Cardiac fibroblast (primary cell): ENCODE results near the gene ARHGAP19.

Source experiments
- DNase-seq, 2 donors: peaks; one replicate each; pipeline versions ENCODE4 v3.0.0 to v3.0.0-alpha.2; 2010; ENCODE audit warnings: low read depth in 2 of 2
- H3K4me3 ChIP-seq, 2 donors: replicated peaks in 1 of 2; 1 replicate in 1 of 2; 2 replicates in 1 of 2; pipeline ENCODE4 v1.5.1; 2011; ENCODE audit warnings: low read depth in 2 of 2, low read length in 2 of 2, mild to moderate bottlenecking in 2 of 2, moderate library complexity in 1 of 2
- CTCF ChIP-seq: IDR thresholded peaks from one replicate; pipeline ENCODE4 v1.5.1; 2011; ENCODE audit warnings: low read depth, mild to moderate bottlenecking, low read length, inconsistent platforms

ARHGAP19 gene

DNA sequence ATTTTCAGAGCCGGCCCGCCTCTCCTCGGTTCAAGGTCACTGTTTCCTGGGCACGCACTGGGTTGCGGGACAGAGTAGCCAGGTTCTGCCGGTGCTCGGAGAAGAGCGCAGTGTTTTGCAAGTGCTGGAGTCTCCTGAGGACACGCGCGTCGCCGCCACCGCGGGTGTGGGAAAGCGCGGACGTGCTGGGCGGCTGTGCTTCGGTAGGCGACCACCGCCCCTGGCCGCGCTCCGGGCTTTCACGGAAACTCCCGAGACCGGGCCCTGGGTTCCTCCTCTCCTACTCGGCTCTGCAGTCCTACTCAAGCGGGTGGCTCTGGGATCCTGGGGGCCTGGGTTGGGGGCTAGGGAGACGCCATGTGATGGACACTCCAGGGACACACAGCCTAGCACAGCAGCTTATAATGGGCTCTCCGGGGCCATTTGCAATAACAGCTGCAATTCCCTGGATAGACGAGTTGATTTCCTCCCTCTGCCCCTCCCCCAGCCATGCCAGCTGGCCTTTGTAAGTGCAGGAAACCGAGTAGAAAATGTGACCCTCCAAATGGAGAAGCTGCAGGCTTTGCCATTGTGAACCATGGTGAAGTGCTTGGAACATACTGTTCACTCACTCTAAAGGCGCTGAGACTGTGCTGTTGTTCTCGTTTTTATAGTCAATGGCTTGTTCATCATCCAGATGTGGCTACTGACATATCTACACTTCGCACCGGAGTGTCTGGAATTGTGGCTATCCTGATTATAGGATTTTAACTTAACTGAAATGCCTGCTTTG is 28.8 kb upstream of the ARHGAP19 start:
- DNase-seq, result no peak
- no peak for TF ChIP-seq CTCF

DNA sequence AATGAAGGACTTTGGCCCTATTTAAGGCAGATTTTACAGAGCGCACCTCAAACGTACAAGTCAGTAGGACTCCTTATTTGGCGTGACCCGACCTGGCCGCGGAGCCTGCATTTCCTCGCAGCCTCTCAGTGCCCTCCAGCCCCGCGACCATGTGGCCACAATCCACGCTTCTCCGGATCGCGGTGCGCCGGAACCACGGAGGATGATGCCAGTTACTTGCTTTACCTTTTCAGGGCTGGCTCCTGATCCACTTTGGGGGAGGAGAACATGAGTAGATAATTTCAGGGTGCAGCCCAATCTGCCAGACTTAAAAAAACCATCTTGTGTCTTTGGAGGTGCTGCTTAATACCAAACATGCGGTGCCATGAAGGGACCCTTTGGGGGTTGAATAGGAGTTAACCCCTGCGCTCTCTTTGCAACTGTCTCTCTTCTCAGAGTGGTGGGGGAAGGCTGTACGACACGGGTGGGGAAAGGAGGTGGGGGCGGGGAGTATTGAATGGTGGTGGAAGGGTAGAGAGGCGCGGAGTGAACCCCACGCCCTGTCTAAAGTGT is 28.1 kb upstream of the ARHGAP19 start:
- TF ChIP-seq CTCF, result no peak
- H3K4me3 ChIP-seq, result peak overlapping the region in 1 of 2 donors; percentile 46
- no peak for DNase-seq

More for the DNA sequence above, 28.8 kb upstream of the ARHGAP19 start:
- peak overlapping the region in 1 of 2 donors; percentile 46 for H3K4me3 ChIP-seq

- TF ChIP-seq CTCF, result no peak
- no peak for DNase-seq
- H3K4me3 ChIP-seq, result peak overlapping the region; percentile 66 to 69
Observed at GRCh38 chr10:97319671-97320479, 27.4 kb upstream of the ARHGAP19 start.

GRCh38 chr10:97318772-97319651 is 26.6 kb upstream of the ARHGAP19 start, which contains the start of gene FRAT1:
Gene FRAT1, plus strand, starts transcription at chr10:97319271. Its CDS starts 183 bp downstream, at chr10:97319454.
- H3K4me3 ChIP-seq, result peak within 1 kb of the TSS; percentile 66 to 69
- TF ChIP-seq CTCF, result no peak
- DNase-seq, result peak; percentile 91 to 95

DNA sequence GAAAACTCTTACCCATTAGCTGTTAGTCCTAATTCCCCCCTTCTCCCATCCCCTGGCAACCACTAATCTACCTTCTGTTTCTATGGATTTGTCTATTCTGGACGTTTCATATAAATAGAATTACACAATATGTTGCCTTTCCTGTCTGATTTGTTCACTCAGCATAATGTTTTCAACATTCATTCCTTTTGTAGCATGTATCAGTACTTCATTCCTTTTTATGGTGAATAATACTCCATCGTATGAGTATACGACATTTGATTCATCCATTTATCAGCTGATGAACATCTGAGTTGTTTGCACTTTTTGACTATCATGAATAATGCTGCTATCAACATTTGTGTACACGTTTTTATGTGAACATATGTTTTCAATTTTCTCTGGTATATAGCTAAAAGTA is 22.2 kb upstream of the ARHGAP19 start:
- peak in 1 of 2 donors; percentile 19 for DNase-seq
- no peak overlapping the region for H3K4me3 ChIP-seq
- no peak for TF ChIP-seq CTCF

- no peak overlapping the region for H3K4me3 ChIP-seq
- no peak for DNase-seq
- TF ChIP-seq CTCF, result no peak
Observed at GRCh38 chr10:97312897-97313296, 20.5 kb upstream of the ARHGAP19 start.
